ENCODE data around the gene IL24.
A peak's percentile ranks its signal among the peaks of the same experiment; 100 is the strongest.
"Not testable (repeated sequence)": the region's sequence is repeated elsewhere in the genome, so short reads cannot be mapped to it uniquely, and the experiment has no call there.

IL24 gene, protein sequence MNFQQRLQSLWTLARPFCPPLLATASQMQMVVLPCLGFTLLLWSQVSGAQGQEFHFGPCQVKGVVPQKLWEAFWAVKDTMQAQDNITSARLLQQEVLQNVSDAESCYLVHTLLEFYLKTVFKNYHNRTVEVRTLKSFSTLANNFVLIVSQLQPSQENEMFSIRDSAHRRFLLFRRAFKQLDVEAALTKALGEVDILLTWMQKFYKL

DNA sequence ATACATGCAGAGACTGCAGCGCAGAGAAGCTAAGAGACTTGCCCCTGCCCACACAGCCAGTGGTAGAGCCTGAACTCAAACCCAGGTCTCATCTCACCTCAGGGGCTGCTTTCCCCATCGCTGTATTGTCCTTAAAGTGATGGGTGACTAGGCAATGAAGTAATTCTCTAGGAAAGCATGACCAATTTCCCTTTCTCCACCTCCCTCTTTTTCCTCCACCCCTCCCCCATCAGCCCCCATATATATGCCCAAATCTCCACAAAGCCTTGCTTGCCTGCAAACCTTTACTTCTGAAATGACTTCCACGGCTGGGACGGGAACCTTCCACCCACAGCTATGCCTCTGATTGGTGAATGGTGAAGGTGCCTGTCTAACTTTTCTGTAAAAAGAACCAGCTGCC lies at the start of gene IL24:
IL24 (plus strand) TSS at position 269 of the 400 bp plus-strand sequence. CDS start 390 bp downstream, outside the sequence.
- DNase-seq (ENCODE audit: low read depth in 3 of 3, low spot score in 1 of 3): no peak

DNA sequence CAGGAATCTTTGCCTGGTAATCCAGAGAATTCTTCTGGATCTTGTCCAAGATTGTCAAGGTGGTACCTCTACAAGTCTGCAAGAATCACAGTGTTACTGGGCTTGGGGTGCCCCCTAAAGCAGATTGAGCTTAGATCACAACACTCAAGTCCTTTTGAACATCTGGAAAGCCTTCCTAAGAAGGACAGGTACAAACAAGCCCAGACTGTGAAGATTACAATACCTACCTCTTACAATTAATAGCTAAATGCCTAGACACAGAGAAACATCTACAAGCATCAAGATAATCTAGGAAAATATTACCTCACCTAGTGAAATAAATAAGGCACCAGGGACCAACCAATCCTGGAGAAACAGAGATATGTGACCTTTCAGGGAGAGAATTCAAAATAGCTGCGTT lies 49.3 kb upstream of the IL24 start:
- DNase-seq (ENCODE audit: low read depth in 3 of 3, low spot score in 1 of 3): no peak

DNA sequence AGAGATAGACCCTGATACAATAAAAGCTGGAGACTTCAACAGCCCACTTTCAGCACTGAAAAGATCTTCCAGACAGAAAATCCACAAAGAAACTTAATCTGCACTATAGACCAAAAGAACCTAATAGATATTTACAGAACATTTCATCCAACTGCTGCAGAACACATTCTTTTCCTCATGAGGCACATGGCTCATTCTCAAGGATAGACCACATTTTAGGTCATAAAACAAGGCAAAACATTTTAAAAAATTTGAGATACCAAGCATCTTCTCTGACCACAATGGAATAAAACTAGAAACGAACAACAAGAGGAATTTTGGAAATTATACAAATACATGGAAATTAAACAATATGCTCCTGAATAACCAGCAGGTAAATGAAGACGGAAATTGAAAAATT lies 46.8 kb upstream of the IL24 start:
- DNase-seq (ENCODE audit: low read depth in 3 of 3, low spot score in 1 of 3): no peak

DNA sequence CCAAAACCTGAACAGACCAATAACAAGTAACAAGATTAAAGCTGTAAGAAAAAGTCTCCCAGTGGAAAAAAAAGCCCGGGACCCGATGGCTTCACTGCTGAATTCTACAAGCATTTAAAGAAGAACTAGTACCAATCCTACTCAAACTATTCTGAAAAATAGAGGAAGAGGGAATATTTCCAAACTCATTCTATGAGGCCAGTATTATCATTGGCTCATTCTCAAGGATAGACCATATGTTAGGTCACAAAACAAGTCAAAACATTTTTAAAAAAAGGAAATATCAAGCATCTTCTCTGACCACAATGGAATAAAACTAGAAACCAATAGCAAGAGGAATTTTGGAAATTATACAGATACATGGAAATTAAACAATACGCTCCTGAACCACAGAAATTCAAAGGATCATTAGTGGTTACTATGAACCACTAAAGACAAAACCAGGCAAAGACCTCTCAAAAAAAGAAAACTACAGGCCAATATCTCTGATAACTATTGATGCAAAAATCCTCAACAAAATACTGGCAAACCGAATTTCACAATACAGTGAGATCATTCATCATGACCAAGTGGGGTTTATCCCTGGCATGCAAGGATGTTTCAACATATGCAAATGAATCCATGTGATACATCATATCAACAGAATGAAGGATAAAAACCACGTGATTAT lies 45.8 kb upstream of the IL24 start:
- no peak for DNase-seq (ENCODE audit: low read depth in 3 of 3, low spot score in 1 of 3)

DNA sequence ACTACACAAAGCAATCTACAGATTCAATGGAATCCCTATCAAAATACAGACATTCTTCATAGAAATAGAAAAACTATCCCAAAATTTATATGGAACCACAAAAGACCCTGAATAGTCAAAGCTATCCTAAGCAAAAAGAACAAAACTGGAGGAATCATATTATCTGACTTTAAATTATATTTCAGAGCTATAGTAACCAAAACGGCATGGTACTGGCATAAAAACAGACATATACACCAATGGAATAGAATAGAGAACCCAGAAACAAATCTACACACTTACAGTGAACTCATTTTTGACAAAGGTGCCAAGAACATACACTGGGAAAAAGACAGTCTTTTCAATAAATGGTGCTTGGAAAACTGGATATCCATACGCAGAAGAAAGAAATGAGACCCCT lies 44.6 kb upstream of the IL24 start:
- DNase-seq (ENCODE audit: low read depth in 3 of 3, low spot score in 1 of 3): not testable (repeated sequence)

DNA sequence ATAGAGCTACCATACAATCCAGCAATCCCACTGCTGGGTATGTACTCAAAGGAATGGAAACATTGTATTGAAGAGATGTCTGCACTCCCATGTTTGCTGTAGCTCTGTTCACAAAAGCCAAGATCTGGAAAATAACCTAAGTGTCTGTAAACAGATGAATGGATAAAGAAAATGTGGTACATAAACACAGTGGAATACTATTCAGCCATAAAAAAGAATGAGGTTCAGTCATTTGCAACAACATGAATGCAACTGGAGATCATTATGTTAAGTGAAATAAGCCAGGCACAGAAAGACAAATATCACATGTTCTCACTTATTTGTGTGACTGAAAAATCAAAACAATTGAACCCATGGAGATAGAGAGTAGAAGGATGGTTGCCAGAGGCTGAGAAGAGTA lies 43.5 kb upstream of the IL24 start:
- not testable (repeated sequence) for DNase-seq (ENCODE audit: low read depth in 3 of 3, low spot score in 1 of 3)

DNA sequence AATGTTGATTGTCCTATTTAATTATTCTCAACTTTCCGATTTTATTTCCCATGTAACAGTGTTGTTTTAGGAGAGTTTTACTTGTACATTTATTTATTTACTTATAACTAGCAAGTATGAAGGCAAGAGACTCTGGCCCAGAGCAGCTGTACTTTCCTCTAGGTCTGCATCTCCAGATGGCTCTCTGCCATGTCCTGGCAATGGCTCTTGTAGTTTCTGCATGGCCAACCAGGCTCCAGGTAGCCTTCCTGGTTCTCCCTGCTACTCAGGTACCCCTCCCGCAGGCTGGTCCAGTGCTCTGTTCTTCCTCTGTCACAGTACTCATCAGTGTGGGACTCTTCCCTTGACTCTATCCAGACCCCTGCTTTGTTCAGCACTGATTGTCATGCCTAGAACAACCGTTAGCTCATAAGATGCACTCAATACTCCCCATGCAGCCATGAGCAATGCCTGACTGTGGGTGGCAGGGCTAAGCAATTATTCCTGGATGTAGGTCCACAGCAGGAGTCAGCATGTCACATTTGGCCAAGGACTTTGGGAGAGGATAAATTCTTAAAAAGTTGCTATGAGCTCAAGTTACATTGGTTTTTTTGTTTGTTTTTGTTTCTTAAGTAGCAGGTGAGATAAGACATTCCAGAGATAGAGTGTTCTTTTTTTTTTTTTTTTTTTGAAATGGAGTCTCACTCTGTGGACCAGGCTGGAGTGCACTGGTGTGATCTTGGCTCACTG lies 42.7 kb upstream of the IL24 start:
- DNase-seq (ENCODE audit: low read depth in 3 of 3, low spot score in 1 of 3): no peak

DNA sequence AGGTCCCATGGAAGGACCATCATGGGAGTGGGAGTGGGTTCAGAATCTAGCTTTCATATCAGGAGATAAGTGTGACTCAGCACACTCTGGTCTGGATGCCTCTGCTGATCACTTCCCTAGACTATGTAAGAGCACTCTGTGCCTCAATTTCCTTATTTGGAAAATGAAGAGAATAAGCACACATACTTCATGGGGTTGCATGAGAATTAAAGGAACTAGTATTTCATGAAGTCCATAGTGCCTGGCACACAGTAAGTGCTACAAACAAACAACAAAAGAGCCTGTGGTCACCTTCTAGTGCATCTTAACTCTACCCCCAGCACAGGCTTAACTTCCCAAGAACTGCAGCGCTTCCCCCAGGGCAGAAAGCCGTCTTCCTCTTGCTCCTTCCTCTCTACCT lies 41.4 kb upstream of the IL24 start:
- no peak for DNase-seq (ENCODE audit: low read depth in 3 of 3, low spot score in 1 of 3)

DNA sequence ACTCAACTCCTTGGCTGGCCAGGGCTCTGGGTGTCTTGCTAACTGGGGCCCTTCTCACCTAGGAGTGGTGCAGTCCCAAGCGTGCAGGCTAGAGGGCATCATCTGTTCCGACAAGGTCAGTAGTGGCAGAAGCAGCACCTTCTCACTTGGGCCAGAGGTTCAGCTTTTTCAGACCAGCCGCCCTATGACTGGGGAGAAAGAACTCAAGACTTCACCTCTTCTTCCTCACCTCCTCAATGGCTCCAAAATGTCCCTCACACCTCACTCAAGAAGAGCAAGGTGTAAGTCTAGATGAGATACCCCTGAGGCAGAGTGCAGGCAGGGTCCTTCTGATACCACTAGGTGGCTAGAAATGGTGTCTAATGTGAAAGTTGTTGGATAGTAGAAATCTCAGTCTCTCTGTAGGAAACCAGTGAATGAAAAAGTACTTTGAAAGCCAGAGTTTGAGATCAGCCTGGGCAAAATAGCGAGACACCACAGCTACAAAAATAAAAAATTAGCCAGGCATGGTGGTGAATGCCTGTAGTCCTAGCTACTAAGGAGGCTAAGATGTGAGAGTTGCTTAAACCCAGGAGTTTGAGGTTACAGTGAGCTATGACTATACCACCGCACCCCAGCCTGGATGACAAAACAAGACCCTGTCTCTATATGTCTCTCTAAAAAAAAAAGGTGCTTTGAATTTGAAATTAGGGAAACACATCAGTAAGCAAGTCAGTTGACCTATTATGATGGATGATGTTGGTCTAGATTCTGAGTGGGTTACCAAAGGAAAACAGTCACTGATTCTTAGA lies 40.4 kb upstream of the IL24 start:
- no peak for DNase-seq (ENCODE audit: low read depth in 3 of 3, low spot score in 1 of 3)

DNA sequence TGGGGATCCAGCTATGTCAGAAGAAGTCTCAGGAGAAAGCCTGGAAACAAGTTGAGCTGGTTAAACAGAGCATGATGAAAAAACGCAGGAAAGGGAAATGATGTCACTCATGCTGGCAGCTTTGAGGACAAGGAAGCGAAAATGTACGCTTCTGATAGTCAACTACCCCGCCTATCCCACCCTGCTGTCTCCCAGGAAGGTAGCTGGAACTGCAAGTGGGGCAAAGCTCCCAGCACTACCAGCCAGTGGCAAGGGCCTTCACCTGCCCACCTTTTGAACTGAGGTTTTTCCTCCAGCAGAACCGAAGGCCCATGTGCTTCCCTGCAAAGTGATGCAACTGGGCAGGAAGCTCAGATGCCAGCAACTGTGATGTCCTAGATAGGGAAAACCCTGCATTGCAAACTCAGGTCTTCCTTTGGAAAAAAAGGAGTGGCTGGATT lies 38.1 kb upstream of the IL24 start:
- DNase-seq (ENCODE audit: low read depth in 3 of 3, low spot score in 1 of 3): no peak

DNA sequence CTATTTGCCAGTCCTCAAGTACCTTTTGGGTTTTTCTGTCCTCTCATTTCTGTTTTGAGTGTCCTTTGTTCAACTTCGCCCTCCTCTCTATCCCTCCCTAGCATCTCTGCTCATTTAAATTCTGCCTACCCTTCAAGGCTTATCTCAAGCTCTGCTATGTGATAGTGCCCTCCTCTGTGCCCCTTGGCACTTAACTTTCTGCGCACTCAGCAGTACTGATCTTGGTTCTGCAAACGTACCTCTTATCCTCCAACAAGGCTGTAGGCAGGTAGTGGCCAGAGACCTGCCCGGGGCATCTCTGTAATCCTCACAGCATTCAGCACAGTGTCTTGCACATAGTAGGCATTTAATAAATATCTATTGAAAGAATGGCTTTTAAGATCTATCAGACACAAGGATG lies 37.1 kb upstream of the IL24 start:
- DNase-seq (ENCODE audit: low read depth in 3 of 3, low spot score in 1 of 3): no peak

DNA sequence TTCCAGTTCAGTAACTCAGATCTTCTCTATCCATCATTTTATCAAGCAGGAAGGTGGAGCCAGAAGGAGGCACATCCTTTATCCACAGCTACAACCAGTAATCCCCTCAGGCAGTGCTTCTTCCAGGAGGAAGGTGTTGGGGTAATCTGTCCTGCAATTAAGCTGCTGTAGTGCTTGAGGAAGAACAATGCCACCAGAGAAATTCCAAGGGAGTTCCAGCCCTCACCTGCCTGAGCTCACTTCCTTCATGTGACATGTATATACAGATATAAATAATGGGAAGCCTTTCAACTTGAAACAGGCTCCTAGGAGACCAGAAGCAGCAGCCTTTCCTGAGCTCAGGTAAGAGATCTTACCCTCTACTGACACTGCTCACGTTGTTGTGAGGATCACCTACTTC lies 34.0 kb upstream of the IL24 start:
- no peak for DNase-seq (ENCODE audit: low read depth in 3 of 3, low spot score in 1 of 3)

DNA sequence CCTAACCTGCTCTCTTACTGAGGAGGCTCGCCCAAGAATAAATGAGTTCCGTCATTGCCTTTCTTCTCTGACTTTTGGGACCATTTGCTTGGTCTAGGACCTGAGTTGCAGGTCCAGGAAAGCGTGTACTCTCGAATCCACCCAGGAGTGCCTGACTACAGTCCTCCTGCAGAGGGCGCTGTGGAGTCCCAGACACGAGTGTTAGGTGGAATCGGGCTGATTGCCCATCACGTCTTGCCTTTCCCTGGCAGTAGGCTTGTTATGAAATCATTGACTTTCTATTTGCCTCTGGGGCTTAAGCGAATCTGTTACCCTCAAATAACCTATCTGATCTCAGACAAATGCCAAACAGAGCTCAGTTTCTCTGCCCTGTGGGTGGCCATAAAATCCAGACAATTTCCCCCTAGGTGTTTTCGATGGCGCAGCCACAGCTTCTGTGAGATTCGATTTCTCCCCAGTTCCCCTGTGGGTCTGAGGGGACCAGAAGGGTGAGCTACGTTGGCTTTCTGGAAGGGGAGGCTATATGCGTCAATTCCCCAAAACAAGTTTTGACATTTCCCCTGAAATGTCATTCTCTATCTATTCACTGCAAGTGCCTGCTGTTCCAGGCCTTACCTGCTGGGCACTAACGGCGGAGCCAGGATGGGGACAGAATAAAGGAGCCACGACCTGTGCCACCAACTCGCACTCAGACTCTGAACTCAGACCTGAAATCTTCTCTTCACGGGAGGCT lies 32.1 kb upstream of the IL24 start, which contains the start of gene IL20:
IL20 (plus strand) TSS at position 685 of the 733 bp plus-strand sequence. CDS start 230 bp downstream, outside the sequence.
- peak; percentile 65 to 83 (median 73) for DNase-seq (ENCODE audit: low read depth in 3 of 3, low spot score in 1 of 3)

DNA sequence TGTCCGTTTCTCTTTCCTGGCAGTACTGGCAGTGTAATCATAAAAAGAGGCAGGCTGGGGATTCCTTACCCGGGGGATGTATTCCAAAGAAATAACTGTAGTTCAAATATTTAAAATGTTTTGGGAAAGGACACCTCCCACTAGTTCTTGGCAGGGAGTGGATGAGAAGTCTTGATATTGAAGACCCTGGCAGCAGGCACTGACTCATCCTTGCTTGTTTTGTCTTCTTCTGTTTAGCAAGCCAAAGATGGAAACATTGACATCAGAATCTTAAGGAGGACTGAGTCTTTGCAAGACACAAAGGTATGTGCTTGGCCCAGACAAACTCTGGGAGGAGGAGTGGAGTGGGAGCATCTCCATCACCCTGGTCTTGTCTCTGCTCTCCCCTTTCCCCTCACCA lies 31.2 kb upstream of the IL24 start:
- no peak for DNase-seq (ENCODE audit: low read depth in 3 of 3, low spot score in 1 of 3)

DNA sequence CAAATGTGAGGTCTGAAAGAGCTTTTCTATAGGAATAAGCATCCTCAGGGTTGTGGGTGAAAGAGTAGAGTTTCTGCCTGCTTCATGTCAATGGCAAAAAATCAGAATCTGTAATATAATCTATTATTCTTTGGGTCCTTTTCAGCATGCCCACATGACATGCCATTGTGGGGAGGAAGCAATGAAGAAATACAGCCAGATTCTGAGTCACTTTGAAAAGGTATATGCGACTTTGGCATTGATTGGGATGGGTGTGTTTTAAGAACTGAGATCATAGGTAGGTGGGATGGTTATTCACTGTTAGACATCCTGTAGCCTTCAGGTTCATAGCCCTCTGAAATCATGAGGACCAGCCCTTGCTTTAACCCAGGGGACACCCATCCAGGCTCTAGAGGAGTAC lies 30.0 kb upstream of the IL24 start:
- no peak for DNase-seq (ENCODE audit: low read depth in 3 of 3, low spot score in 1 of 3)

DNA sequence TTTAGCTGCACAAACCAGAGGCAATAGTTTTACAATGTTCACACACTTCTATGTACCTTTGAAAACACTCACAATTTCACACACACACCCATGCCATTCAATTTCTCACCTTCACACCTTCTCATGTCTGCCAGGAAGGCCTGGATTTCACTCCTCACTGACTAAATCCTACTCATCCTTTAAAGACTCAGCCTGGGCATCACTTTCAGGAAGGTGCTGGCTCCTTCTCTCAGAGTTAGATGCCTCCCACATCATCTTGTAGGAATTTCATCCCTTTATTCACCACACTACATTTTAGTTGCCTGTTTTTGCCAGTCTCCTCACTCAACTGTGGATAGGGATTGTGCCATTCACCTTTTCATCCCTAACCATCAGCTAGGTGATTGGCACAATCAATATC lies 29.5 kb upstream of the IL24 start:
- DNase-seq (ENCODE audit: low read depth in 3 of 3, low spot score in 1 of 3): no peak

DNA sequence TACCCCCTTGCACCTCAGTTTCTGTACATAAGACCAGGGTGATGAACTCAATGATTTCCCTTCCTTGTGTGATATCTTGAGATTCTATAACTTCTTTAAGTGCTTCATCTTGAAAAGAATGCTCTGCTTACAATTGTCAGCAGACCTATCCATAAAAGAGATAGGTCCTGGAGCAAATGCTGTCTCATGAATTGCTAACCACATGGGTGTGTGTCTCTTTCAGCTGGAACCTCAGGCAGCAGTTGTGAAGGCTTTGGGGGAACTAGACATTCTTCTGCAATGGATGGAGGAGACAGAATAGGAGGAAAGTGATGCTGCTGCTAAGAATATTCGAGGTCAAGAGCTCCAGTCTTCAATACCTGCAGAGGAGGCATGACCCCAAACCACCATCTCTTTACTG lies 29.0 kb upstream of the IL24 start:
- DNase-seq (ENCODE audit: low read depth in 3 of 3, low spot score in 1 of 3): no peak

DNA sequence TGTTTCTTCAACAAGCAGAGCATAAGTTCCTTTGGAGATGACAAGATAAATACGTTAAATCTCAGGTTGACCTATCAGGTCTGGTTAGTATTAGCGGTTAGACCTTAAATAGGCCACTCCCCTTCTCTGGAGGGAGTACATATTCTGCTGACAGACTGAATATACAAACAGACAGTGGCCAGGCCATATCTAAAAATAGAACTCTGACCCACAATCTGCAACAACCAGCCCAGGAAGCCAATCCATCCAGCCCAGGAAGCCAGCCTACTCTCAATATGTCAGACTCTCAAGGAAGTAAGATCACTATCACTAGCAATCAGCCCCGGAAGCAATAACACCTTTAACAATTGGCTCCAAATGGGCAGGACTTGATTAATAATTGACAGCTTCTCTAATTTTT lies 25.1 kb upstream of the IL24 start:
- no peak for DNase-seq (ENCODE audit: low read depth in 3 of 3, low spot score in 1 of 3)

DNA sequence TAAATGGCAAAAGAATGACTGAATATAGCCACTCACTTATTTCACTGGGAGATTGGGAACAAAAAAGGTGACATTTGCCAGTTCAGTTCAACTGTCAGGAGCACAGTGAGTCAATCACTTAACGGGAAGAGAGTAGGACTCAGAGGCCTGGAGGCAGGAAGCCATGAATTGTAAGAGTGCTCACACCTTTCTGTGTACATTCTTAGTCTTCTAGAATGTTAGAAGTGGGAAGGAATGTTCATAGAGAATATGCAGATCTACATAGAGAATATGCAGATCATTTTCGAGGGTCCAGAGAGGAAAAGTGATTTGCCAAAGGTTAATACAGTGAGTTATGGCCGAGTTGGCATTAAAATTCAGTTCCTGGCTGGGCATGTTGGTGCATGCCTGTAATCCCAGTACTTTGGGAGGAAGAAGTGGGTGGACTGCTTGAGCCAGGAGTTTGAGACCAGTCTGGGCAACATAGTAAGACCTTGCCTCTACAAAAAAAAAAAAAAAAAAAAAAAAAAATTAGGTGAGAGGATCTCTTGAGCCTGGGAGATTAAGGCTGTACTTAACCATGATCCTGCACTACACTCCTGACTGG lies 23.5 kb upstream of the IL24 start:
- no peak for DNase-seq (ENCODE audit: low read depth in 3 of 3, low spot score in 1 of 3)

DNA sequence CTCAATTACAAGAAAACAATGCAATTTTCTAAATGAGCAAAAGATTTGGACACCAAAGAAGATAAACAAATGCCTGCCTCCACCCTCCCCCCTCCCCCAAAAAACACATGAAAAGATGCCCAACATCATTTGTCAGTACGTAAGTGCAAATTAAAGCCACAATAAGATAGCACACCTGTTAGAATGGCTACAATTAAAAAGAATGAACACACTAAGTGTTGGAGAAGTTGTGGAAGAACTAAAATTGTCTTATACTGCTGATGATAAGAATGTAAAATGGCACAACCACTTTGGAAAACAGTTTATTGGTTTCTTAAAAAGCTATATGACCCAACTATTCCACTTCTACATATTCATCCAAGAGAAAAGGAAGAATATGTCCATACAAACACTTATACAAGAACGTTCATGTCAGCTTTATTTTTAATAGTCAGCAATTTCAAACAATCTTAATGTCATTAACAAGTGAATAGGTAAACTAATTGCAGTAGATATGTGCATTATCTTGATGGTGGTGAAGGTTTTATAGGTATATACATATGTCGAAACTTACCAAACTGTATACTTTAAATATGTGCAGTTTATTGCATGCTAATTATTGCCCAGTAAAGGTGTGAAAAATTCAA lies 21.4 kb upstream of the IL24 start:
- no peak for DNase-seq (ENCODE audit: low read depth in 3 of 3, low spot score in 1 of 3)
